ENCODE data around the gene ADGRG6. TPM values are rescaled to one million over a fixed set of nuclear protein-coding genes. Genes with fewer than 3 reads are reported as not detected.

Gene ADGRG6
- total and polyA plus RNA-seq, 10 of the 15 experiments (the other 5 are each of a cell fraction or from before 2014, with no cell fraction given), result 0.01 to 0.24 (median 0.13) TPM; not detected in 7

DNA sequence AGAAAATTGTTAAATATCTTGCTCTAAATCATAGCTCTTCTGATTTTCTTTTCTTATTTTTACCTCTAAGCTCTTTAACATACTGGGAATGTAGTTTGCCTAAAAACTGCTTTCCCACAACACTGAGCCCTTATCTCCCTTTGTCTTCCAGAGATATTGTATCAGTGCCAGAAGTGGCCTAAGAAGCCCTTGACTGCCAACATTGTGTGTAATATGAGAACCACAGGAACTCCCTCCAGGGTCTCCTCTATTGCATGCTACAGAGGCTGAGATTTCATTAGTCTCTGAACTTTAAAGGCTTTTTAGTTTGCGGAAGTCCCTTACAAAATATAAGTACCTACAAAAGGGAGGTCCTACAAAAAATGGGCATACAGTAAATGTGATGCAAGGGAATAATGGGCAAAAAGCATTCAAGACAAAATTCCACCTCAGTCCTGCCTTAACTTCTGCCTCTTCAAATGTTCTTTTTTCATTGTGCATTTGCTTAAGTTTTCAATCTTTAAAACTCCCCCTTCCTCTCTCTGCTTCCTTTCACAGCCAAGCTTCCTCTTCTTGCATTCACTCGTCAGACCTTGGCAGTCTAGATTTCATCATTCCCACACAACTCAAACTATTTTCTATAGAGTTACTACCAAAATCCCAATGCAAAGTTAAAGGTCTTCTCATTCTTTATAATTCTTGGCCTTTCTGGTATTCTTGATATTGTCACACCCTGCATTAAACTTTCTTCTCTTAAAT, 76.5 kb downstream of the ADGRG6 start:
- H3K9ac ChIP-seq (ENCODE audit: control insufficient read depth, insufficient read depth, low read length), result no peak overlapping the region
- no peaks in the 10 kb centered on the region for H4K20me1 ChIP-seq (ENCODE audit: control insufficient read depth, insufficient read depth)
- ChIA-PET RAD21 (ENCODE audit: unreplicated experiment) (no interaction called here), CTCF (interaction anchor here (0.7 to 1.5 kb wide), 2 partner anchors 9 kb away, joined by 3 to 7 read pairs; no protein-coding TSS in a partner anchor), SMC1A (ENCODE audit: uncharacterized antibody, unreplicated experiment) (no interaction called here), POLR2A (interaction anchor here (1.3 kb wide), 1 partner anchor 232 kb away, joined by 3 read pairs; no protein-coding TSS in a partner anchor)
- no peak overlapping the region for H3K4me2 ChIP-seq (ENCODE audit: control insufficient read depth, insufficient read depth)
- H3K4me3 ChIP-seq, result no peak overlapping the region
- DNase-seq (ENCODE audit: low read depth, low spot score) (no peak), FAIRE-seq (no peak), ATAC-seq (no peak)
- H3K79me2 ChIP-seq (ENCODE audit: control insufficient read depth, insufficient read depth, low read length), result no peaks in the 10 kb centered on the region
- no peaks in the 10 kb centered on the region for H3K27me3 ChIP-seq (replicated peaks in 1 of 2; ENCODE audit: control insufficient read depth in 2 of 2, insufficient read depth in 2 of 2, low read length in 1 of 2)
- BruUV-seq (replicated peaks), result no TSS peak
- no peaks in the 10 kb centered on the region for H3K4me1 ChIP-seq (ENCODE audit: control insufficient read depth, insufficient read depth, low read length)
- no peak overlapping the region for H3K27ac ChIP-seq (ENCODE audit: control insufficient read depth, insufficient read depth)
- WGBS (ENCODE audit: insufficient coverage, insufficient replicate concordance, low lambda C conversion rate, missing lambda C conversion rate), result 25% methylated on average over 2 of the region's 2 CpGs
- no peak overlapping the region for H2AFZ ChIP-seq (ENCODE audit: control insufficient read depth, low read depth, low read length)
- no peaks in the 10 kb centered on the region for H3K36me3 ChIP-seq (ENCODE audit: control insufficient read depth in 2 of 2, insufficient read depth in 2 of 2, low read length in 1 of 2)
- intact Hi-C loops (cut with micrococcal nuclease; ENCODE audit: unreplicated experiment) (no loop called here), in situ Hi-C loops (cut with MboI) (no loop called here)
- H3K9me3 ChIP-seq (replicated peaks; ENCODE audit: control insufficient read depth, insufficient read depth, low read length), result no peaks in the 10 kb centered on the region
- TF ChIP-seq, protein P1, sequence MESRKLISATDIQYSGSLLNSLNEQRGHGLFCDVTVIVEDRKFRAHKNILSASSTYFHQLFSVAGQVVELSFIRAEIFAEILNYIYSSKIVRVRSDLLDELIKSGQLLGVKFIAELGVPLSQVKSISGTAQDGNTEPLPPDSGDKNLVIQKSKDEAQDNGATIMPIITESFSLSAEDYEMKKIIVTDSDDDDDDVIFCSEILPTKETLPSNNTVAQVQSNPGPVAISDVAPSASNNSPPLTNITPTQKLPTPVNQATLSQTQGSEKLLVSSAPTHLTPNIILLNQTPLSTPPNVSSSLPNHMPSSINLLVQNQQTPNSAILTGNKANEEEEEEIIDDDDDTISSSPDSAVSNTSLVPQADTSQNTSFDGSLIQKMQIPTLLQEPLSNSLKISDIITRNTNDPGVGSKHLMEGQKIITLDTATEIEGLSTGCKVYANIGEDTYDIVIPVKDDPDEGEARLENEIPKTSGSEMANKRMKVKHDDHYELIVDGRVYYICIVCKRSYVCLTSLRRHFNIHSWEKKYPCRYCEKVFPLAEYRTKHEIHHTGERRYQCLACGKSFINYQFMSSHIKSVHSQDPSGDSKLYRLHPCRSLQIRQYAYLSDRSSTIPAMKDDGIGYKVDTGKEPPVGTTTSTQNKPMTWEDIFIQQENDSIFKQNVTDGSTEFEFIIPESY (IDR thresholded peaks at IDR 0.05), result no peak
- TF ChIP-seq SPI1 (IDR thresholded peaks at IDR 0.05; ENCODE audit: borderline replicate concordance, insufficient read depth, low read depth, low read length) (no peak), HDGF (IDR thresholded peaks at IDR 0.05) (no peak), ZNF384 (IDR thresholded peaks at IDR 0.05; ENCODE audit: borderline replicate concordance, low read depth, low read length) (no peak), USF1 (IDR thresholded peaks at IDR 0.05; ENCODE audit: borderline replicate concordance, extremely low read length, insufficient read depth, low read depth, low read length) (no peak), MTA3 (IDR thresholded peaks at IDR 0.05; ENCODE audit: borderline replicate concordance, low read length) (no peak), ZNF274 (IDR thresholded peaks at IDR 0.05; ENCODE audit: insufficient read depth, insufficient read length) (no peak), KAT2A (conservative IDR thresholded peaks at IDR 0.05; ENCODE audit: control insufficient read depth, low read depth, low read length) (no peak), ASH2L (IDR thresholded peaks at IDR 0.05; ENCODE audit: borderline replicate concordance, low read depth) (no peak), ZBTB4 (CRISPR knock-in tag; IDR thresholded peaks at IDR 0.05) (no peak)
- TF ChIP-seq, protein P2, sequence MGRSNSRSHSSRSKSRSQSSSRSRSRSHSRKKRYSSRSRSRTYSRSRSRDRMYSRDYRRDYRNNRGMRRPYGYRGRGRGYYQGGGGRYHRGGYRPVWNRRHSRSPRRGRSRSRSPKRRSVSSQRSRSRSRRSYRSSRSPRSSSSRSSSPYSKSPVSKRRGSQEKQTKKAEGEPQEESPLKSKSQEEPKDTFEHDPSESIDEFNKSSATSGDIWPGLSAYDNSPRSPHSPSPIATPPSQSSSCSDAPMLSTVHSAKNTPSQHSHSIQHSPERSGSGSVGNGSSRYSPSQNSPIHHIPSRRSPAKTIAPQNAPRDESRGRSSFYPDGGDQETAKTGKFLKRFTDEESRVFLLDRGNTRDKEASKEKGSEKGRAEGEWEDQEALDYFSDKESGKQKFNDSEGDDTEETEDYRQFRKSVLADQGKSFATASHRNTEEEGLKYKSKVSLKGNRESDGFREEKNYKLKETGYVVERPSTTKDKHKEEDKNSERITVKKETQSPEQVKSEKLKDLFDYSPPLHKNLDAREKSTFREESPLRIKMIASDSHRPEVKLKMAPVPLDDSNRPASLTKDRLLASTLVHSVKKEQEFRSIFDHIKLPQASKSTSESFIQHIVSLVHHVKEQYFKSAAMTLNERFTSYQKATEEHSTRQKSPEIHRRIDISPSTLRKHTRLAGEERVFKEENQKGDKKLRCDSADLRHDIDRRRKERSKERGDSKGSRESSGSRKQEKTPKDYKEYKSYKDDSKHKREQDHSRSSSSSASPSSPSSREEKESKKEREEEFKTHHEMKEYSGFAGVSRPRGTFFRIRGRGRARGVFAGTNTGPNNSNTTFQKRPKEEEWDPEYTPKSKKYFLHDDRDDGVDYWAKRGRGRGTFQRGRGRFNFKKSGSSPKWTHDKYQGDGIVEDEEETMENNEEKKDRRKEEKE (IDR thresholded peaks at IDR 0.05), result no peak
- TF ChIP-seq, protein P3, sequence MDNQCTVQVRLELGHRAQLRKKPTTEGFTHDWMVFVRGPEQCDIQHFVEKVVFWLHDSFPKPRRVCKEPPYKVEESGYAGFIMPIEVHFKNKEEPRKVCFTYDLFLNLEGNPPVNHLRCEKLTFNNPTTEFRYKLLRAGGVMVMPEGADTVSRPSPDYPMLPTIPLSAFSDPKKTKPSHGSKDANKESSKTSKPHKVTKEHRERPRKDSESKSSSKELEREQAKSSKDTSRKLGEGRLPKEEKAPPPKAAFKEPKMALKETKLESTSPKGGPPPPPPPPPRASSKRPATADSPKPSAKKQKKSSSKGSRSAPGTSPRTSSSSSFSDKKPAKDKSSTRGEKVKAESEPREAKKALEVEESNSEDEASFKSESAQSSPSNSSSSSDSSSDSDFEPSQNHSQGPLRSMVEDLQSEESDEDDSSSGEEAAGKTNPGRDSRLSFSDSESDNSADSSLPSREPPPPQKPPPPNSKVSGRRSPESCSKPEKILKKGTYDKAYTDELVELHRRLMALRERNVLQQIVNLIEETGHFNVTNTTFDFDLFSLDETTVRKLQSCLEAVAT (IDR thresholded peaks at IDR 0.05), result no peak
